Superior temporal gyrus (tissue), 1 donor: ENCODE measurements around the gene PLXNB2.

Experiments used
- DNase-seq: peaks from one replicate; pipeline ENCODE4 v3.0.0-alpha.2; 2016; ENCODE audit errors: extremely low spot score

The PLXNB2 gene

GRCh38 chr22:50310949-50311444 is 3.6 kb upstream of the PLXNB2 start:
- DNase-seq = no peak

GRCh38 chr22:50310031-50310722 is 2.7 kb upstream of the PLXNB2 start:
- DNase-seq = no peak

GRCh38 chr22:50309601-50309991 is 2.1 kb upstream of the PLXNB2 start:
- DNase-seq = no peak

- DNase-seq = no peak
Observed at GRCh38 chr22:50308986-50309600, 1.6 kb upstream of the PLXNB2 start.

GRCh38 chr22:50308597-50308935 is 1.1 kb upstream of the PLXNB2 start:
- DNase-seq = no peak

- no peak for DNase-seq
Observed at GRCh38 chr22:50307890-50308596, 597 bp upstream of the PLXNB2 start.

- DNase-seq = no peak
Observed at GRCh38 chr22:50305923-50306566, 1.4 kb downstream of the PLXNB2 start.

- no peak for DNase-seq
Observed at GRCh38 chr22:50305393-50305922, 2.0 kb downstream of the PLXNB2 start.

- no peak for DNase-seq
Observed at GRCh38 chr22:50304528-50305392, 2.7 kb downstream of the PLXNB2 start.

GRCh38 chr22:50303848-50304527 is 3.5 kb downstream of the PLXNB2 start:
- no peak for DNase-seq

GRCh38 chr22:50303515-50303847 is 4.0 kb downstream of the PLXNB2 start:
- DNase-seq = no peak

- no peak for DNase-seq
Observed at GRCh38 chr22:50302564-50302963, 4.9 kb downstream of the PLXNB2 start.

GRCh38 chr22:50302041-50302541 is 5.4 kb downstream of the PLXNB2 start:
- no peak for DNase-seq

GRCh38 chr22:50301581-50301991 is 5.9 kb downstream of the PLXNB2 start:
- no peak for DNase-seq

GRCh38 chr22:50300620-50301257 is 6.7 kb downstream of the PLXNB2 start:
- DNase-seq = no peak

- DNase-seq = no peak
Observed at GRCh38 chr22:50299785-50300619, 7.4 kb downstream of the PLXNB2 start.

- no peak for DNase-seq
Observed at GRCh38 chr22:50298937-50299784, 8.3 kb downstream of the PLXNB2 start.

GRCh38 chr22:50298266-50298637 is 9.2 kb downstream of the PLXNB2 start:
- no peak for DNase-seq
